ENCODE results near the gene OPA3.

Gene OPA3

GRCh38 chr19:45589768-45590167, 5.2 kb upstream of the OPA3 start:
- peaks cover 10% of the 10 kb centered on the region for H3K36me3 Mint-ChIP-seq
- no peak overlapping the region for H3K27ac Mint-ChIP-seq
- no peak for DNase-seq (ENCODE audit: low spot score in 2 of 2)
- H3K4me3 Mint-ChIP-seq: no peak overlapping the region
- ATAC-seq: no peak
- peaks cover 24% of the 10 kb centered on the region for H3K4me1 Mint-ChIP-seq
- no peaks in the 10 kb centered on the region for H3K9me3 Mint-ChIP-seq

- H3K4me3 Mint-ChIP-seq: no peak overlapping the region
- no peak for DNase-seq (ENCODE audit: low spot score in 2 of 2)
- no peaks in the 10 kb centered on the region for H3K9me3 Mint-ChIP-seq
- peaks cover 9% of the 10 kb centered on the region for H3K36me3 Mint-ChIP-seq
- peaks cover 28% of the 10 kb centered on the region for H3K4me1 Mint-ChIP-seq
- no peak overlapping the region for H3K27ac Mint-ChIP-seq
- no peak for ATAC-seq
These were observed 3.3 kb upstream of the OPA3 start for GRCh38 chr19:45587873-45588272.

GRCh38 chr19:45585158-45585577, 566 bp upstream of the OPA3 start:
- Mint-ChIP-seq H3K27ac (peak overlapping the region; percentile 89), H3K36me3 (peaks cover 9% of the 10 kb centered on the region), H3K4me3 (peak overlapping the region; percentile 75), H3K9me3 (no peaks in the 10 kb centered on the region), H3K4me1 (peaks cover 21% of the 10 kb centered on the region)
- ATAC-seq (no peak), DNase-seq (ENCODE audit: low spot score in 2 of 2) (no peak)

- H3K4me3 Mint-ChIP-seq: no peak overlapping the region
These were observed 3.0 kb downstream of the OPA3 start for GRCh38 chr19:45581576-45581975.

GRCh38 chr19:45578861-45579260, 5.7 kb downstream of the OPA3 start:
- Mint-ChIP-seq H3K4me1 (peaks cover 39% of the 10 kb centered on the region), H3K27ac (peak overlapping the region; percentile 48), H3K36me3 (no peaks in the 10 kb centered on the region), H3K4me3 (no peak overlapping the region), H3K9me3 (no peaks in the 10 kb centered on the region)
- ATAC-seq (no peak), DNase-seq (ENCODE audit: low spot score in 2 of 2) (no peak)

More at GRCh38 chr19:45581576-45581975, 3.0 kb downstream of the OPA3 start:
- ATAC-seq (no peak), DNase-seq (ENCODE audit: low spot score in 2 of 2) (no peak)
- Mint-ChIP-seq H3K4me1 (peaks cover 44% of the 10 kb centered on the region), H3K36me3 (peaks cover 9% of the 10 kb centered on the region), H3K9me3 (no peaks in the 10 kb centered on the region), H3K27ac (no peak overlapping the region)

GRCh38 chr19:45577111-45577905, 7.3 kb downstream of the OPA3 start:
- Mint-ChIP-seq H3K27ac (peak overlapping the region; percentile 48), H3K9me3 (no peaks in the 10 kb centered on the region), H3K4me1 (peaks cover 29% of the 10 kb centered on the region), H3K36me3 (no peaks in the 10 kb centered on the region), H3K4me3 (no peak overlapping the region)
- DNase-seq (ENCODE audit: low spot score in 2 of 2): no peak
- ATAC-seq: no peak

- Mint-ChIP-seq H3K27ac (peak overlapping the region; percentile 5), H3K36me3 (no peaks in the 10 kb centered on the region), H3K9me3 (no peaks in the 10 kb centered on the region), H3K4me3 (no peak overlapping the region), H3K4me1 (peaks cover 27% of the 10 kb centered on the region)
- DNase-seq (ENCODE audit: low spot score in 2 of 2): no peak
- no peak for ATAC-seq
These were observed 7.9 kb downstream of the OPA3 start for GRCh38 chr19:45576682-45577081.

- Mint-ChIP-seq H3K27ac (no peak overlapping the region), H3K36me3 (no peaks in the 10 kb centered on the region), H3K9me3 (no peaks in the 10 kb centered on the region), H3K4me3 (no peak overlapping the region), H3K4me1 (peaks cover 23% of the 10 kb centered on the region)
- ATAC-seq: no peak
- DNase-seq (ENCODE audit: low spot score in 2 of 2): no peak
These were observed 9.4 kb downstream of the OPA3 start for GRCh38 chr19:45575216-45575615.

GRCh38 chr19:45574526-45574925, 10.1 kb downstream of the OPA3 start:
- Mint-ChIP-seq H3K9me3 (no peaks in the 10 kb centered on the region), H3K4me3 (no peak overlapping the region), H3K36me3 (peaks cover 4% of the 10 kb centered on the region), H3K27ac (no peak overlapping the region), H3K4me1 (peaks cover 29% of the 10 kb centered on the region)
- DNase-seq (ENCODE audit: low spot score in 2 of 2) (no peak), ATAC-seq (no peak)

GRCh38 chr19:45571457-45572220, 13.0 kb downstream of the OPA3 start:
- Mint-ChIP-seq H3K4me1 (peaks cover 8% of the 10 kb centered on the region), H3K4me3 (no peak overlapping the region), H3K9me3 (no peaks in the 10 kb centered on the region), H3K36me3 (peaks cover 5% of the 10 kb centered on the region), H3K27ac (no peak overlapping the region)
- DNase-seq (ENCODE audit: low spot score in 2 of 2): no peak
- ATAC-seq: no peak

- DNase-seq (ENCODE audit: low spot score in 2 of 2): peak; percentile 45 to 83
- no peak overlapping the region for H3K4me3 Mint-ChIP-seq
- peak overlapping the region; percentile 49 for H3K27ac Mint-ChIP-seq
- peak; percentile 77 for ATAC-seq
- peaks cover 5% of the 10 kb centered on the region for H3K36me3 Mint-ChIP-seq
- peaks cover 8% of the 10 kb centered on the region for H3K4me1 Mint-ChIP-seq
- no peaks in the 10 kb centered on the region for H3K9me3 Mint-ChIP-seq
These were observed 14.8 kb downstream of the OPA3 start for GRCh38 chr19:45569619-45570421.

- Mint-ChIP-seq H3K4me1 (peaks cover 8% of the 10 kb centered on the region), H3K27ac (no peak overlapping the region), H3K9me3 (no peaks in the 10 kb centered on the region), H3K36me3 (peaks cover 5% of the 10 kb centered on the region), H3K4me3 (no peak overlapping the region)
- DNase-seq (ENCODE audit: low spot score in 2 of 2): no peak
- no peak for ATAC-seq
These were observed 15.9 kb downstream of the OPA3 start for GRCh38 chr19:45568732-45569131.

GRCh38 chr19:45567609-45568008, 17.0 kb downstream of the OPA3 start:
- Mint-ChIP-seq H3K9me3 (no peaks in the 10 kb centered on the region), H3K4me3 (no peak overlapping the region), H3K4me1 (peaks cover 14% of the 10 kb centered on the region), H3K36me3 (peaks cover 5% of the 10 kb centered on the region), H3K27ac (no peak overlapping the region)
- DNase-seq (ENCODE audit: low spot score in 2 of 2) (no peak), ATAC-seq (no peak)

- ATAC-seq (no peak), DNase-seq (ENCODE audit: low spot score in 2 of 2) (no peak)
- Mint-ChIP-seq H3K36me3 (peaks cover 6% of the 10 kb centered on the region), H3K4me3 (no peak overlapping the region), H3K27ac (no peak overlapping the region), H3K9me3 (no peaks in the 10 kb centered on the region), H3K4me1 (peaks cover 21% of the 10 kb centered on the region)
These were observed 20.3 kb downstream of the OPA3 start for GRCh38 chr19:45564131-45564780.

- H3K36me3 Mint-ChIP-seq: peaks cover 6% of the 10 kb centered on the region
- peaks cover 25% of the 10 kb centered on the region for H3K4me1 Mint-ChIP-seq
- H3K27ac Mint-ChIP-seq: no peak overlapping the region
- no peak for DNase-seq (ENCODE audit: low spot score in 2 of 2)
- H3K4me3 Mint-ChIP-seq: no peak overlapping the region
- ATAC-seq: no peak
- H3K9me3 Mint-ChIP-seq: no peaks in the 10 kb centered on the region
These were observed 23.9 kb downstream of the OPA3 start for GRCh38 chr19:45560686-45561085.

Data from stimulated activated effector memory CD8-positive, alpha-beta T cell treated with anti-CD3 and anti-CD28 coated beads, Interleukin-12 subunit alpha, Interleukin-12 subunit beta, amount 100 ng/mL, for 72 hours (primary cell).